ENCODE measurements around the gene GBP5.

DNA sequence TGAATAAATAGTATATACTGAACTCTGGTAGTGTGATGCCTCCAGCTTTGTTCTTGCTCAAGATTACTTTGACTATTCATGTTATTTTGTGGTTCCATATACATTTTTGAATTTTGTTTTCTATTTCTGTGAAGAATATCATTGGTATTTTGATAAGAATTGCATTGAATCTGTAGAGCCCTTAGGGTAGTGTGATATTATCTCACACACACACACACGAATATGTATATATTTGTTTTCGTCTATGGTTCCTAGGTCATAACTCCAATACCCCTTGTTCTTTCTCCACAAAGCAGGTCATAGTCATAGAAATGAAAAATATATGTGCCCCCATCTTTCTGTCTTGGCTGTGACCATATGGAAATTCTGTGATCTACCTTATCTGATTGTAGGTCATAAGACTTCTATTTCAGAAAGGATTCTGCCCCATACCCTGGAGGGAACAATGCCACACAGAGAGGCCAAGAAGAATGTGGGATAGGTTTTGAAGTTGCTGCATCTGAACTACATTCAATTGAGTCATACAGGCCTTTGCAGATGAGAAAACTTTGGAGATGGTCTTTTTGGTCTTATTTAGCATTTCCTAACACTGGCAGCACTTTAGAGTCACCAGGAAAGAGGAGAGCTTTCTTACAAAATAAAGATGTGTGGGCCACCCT is 32.0 kb upstream of the GBP5 start:
- TF ChIP-seq POLR2AphosphoS5 (IDR thresholded peaks at IDR 0.05; ENCODE audit: borderline replicate concordance, low read depth, low read length) (no peak), EZH2 (IDR thresholded peaks at IDR 0.05) (no peak), FOXP2 (optimal IDR thresholded peaks at IDR 0.05; ENCODE audit: control extremely low read depth, extremely low read length, insufficient read depth) (no peak)
